GM18520 (cell line): ENCODE results near the gene OR2T3.
"Not testable (repeated sequence)": the region's sequence is repeated elsewhere in the genome, so short reads cannot be mapped to it uniquely, and the experiment has no call there.

ENCODE experiments used
- ATAC-seq: cut with Tn5 transposase; IDR thresholded peaks from one replicate; pipeline ENCODE4 v1.9.1; 2021; ENCODE audit not compliant: unreplicated experiment

Gene OR2T3

DNA sequence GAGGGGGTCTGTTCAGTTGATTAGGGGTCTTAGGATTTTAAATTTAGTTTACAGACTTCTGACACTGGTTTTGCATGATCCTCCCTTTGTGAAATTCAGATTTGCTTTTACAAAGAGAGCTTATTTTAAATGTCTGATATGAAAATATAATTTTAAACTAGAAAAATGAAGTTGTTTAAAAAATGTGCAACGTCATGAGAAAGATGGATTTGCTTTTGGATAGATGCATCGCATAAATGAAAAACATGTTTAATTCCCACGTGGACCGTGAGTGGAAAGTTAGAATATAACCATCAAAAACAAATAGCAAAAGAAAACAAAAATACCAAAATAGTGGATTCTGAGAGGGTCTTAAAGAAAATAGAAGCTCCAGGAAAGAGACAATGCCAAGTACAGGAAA lies 2.0 kb upstream of the OR2T3 start:
- no peak for ATAC-seq

DNA sequence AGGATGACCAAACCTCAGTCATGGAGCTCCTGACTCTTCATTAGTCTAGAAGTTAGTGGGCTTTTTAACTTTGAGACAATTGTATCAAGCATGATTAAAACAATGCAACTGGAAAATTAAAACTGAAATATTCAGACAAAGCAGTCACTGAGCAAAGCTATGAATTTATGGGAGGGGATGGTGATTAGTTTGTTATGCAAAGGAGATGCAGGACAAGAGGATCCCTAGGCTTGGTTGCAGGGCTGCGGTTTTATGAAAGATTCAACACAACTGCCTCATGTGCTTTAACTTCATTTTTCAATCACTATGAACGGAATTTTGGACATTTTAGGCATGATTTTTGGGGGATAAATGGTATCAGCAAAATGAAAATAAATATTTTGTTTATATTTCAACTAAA lies 1.0 kb upstream of the OR2T3 start:
- not testable (repeated sequence) for ATAC-seq

DNA sequence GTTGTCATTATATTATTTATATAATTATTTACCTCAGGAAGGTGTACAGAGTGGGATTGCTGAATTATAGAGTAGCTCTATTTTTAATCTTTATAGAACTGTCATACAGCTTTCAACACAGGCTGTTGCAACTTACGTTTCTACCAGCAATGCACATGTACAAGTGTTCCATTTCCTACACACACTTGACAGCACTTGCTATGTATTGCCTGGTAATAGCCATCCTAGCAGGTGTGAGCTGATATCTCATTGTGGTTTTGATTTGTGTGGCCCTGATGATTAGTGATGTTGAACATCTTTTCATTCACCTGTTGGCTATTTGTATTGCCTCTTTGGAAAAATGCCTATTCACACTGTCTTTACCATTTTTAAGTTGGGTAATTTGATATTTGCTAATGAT lies 2.5 kb downstream of the OR2T3 start:
- ATAC-seq, result not testable (repeated sequence)

DNA sequence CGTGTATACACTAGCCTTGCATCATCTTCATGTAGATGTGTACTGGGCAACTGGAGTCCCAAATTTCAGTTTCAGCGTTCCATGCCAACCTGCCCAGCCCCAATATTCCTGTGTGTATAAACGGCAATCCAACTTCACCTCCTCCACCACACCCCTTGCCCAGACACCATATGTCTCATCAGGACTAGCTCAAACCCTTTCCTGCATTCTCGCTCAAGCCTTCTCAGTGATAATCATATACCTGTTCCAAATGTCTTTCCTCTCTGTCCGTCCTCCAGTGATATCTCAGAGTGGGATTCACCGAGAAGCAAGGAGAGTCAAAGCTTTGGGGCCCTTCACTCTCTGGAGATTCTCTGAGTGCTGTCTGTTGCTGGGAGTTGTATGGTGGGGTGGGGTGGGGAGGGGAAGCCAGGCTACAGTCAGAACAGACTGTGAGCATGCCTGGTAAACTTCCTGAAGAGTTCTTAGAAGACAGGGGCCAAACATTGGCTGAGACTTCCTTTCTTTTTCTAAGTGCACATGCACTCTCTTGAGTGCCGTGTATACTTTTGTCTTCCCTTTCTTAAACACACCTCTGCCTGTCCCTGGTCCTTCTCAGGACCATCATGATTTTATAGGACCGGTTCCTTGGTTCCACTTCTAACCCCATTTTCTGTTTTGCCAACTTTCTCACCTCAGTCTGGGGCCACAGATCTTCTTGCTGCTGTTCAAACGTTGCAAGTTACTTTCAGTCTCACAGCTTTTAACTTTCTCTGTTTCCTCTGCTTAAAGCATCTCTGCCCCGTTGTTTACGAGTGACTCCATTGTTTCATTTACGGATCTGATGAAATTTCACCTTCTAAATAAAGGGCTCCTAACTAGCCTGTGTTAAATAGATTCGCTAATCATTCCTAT lies 8.8 kb downstream of the OR2T3 start:
- peak; percentile 76 for ATAC-seq

DNA sequence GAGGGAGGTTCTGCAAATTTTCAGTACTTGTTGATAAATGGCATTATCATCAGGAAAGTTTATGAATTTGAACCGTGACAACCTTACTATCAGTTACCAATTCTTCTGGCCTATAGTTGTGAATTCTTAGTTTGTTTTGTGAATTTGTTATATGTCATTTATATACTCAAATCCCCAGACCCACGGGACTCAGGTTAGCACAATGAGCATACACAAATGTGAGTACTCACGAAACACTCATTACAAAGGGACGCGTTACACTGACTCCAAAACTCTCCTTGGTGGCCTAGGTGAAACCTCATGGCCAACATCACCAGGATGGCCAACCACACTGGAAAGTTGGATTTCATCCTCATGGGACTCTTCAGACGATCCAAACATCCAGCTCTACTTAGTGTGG lies 15.1 kb downstream of the OR2T3 start, which contains the start of gene OR2T5:
TSS of gene OR2T5 (plus strand) at position 301 of the 400 bp plus-strand sequence. CDS start at position 301, 0 bp downstream.
- not testable (repeated sequence) for ATAC-seq

- ATAC-seq, result not testable (repeated sequence)
These were observed 23.5 kb downstream of the OR2T3 start for GRCh38 chr1:248496661-248497060.

DNA sequence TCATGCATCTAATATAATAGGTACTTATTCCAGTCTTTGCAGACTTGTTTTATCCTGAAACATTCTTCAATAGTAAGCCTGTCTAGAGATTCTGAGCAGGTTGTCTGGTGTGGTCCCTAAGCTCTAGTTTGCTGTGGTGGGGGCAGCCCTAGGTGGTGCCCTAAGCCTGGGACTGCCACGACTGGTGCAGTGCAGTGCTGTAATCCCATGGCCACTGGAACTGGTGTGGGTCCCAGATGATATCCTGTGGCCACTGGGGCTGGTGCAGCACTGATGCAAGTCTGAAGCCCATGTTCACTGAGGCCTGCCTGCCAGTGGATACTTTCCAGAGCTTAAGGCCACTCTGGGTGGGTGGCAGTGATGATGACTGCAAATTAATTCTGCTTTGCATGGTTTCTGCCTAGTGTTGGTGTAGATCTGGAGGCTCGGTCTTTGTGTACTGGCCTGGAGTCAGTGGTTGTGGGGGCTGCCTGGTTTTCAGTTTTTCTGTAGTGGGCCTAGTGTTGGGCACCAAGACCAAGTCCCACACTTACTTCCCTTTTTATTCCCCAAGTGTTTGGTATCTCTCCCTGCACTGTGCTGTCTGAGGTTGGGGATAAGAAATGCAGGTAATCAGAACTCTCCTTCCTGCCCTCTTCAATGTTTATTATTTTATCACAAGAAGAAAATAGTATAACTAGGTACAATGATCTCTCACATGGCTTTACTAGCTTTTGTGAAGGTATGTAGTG lies 27.3 kb downstream of the OR2T3 start:
- not testable (repeated sequence) for ATAC-seq

DNA sequence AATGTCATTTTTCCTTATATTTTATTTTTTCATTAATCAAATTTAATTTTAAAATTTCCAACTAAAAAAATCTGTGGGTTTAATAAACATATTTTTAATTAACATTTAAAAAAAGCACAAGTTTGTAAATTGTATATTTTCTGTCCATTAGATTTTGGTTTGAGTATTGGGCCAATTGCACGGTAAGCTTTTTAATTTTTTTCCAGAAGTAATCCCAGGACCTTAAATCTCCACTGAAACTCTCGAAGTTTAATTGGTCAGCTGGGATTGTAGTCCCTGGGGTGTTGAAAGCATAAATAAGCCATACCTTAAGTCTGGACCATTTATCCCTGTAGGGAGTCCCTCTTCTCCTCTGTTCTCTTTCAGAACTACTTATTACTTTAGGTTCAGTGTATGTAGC lies 34.6 kb downstream of the OR2T3 start, which contains the start of gene OR2G6:
TSS of gene OR2G6 (plus strand) at position 301 of the 400 bp plus-strand sequence. CDS start 13,574 bp downstream, outside the sequence.
- not testable (repeated sequence) for ATAC-seq

DNA sequence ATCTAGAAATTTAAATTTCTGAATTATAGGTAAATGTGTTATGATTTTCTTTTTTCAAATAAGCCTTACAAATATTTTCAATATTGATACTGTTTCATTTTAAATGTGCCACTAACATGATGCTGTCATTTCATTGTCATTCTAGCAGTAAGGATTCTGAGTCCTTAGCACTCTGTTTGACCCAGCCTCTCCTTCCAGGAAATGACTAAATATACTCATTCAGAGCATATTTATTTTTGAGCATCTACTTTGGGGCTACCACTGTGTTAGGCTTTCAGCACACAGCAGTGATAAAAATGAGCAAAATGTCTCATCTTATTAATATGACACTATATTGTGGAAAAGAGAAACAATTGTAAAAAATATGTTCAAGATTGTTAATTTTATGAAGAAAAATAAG lies 37.1 kb downstream of the OR2T3 start:
- ATAC-seq, result peak; percentile 55

DNA sequence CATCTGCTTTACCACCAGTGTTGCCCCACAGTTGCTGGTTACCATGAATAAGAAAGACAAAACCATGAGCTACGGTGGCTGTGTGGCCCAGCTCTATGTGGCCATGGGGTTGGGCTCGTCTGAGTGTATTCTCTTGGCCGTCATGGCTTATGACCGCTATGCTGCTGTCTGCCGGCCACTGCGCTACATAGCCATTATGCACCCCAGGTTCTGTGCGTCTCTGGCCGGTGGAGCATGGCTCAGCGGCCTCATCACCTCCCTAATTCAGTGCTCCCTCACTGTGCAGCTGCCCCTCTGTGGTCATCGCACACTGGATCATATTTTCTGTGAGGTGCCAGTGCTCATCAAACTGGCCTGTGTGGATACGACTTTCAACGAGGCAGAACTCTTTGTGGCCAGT lies 48.7 kb downstream of the OR2T3 start:
- no peak for ATAC-seq
